Suprapubic skin (tissue), 4 donors: ENCODE results near the gene SPATA32. TPM values are rescaled to one million over a fixed set of nuclear protein-coding genes. Genes with fewer than 3 reads are reported as not detected.

Source experiments
- DNase-seq, 2 donors: peaks; one replicate each; pipeline ENCODE4 v3.0.0-alpha.2; 2019; ENCODE audit warnings: low spot score in 2 of 2
- H3K27ac ChIP-seq: fragments of 200-600 bp; sonication (generic); one replicate; pipeline ENCODE4 v1.5.1; 2019
- H3K27me3 ChIP-seq: fragments of 200-600 bp; sonication (generic); one replicate; pipeline ENCODE4 v1.5.1; 2019
- H3K36me3 ChIP-seq: fragments of 200-600 bp; sonication (generic); one replicate; pipeline ENCODE4 v1.5.1; 2019
- H3K4me1 ChIP-seq: fragments of 200-600 bp; sonication (generic); one replicate; pipeline ENCODE4 v1.5.1; 2019
- H3K4me3 ChIP-seq: fragments of 200-600 bp; sonication (generic); one replicate; pipeline ENCODE4 v1.5.1; 2019; ENCODE audit warnings: mild to moderate bottlenecking
- H3K9me3 ChIP-seq: fragments of 200-600 bp; sonication (generic); one replicate; pipeline ENCODE4 v1.5.1; 2019
- EP300 ChIP-seq: sonication (generic); formaldehyde crosslinking; IDR thresholded peaks from one replicate; pipeline ENCODE4 v1.6.1; 2017; ENCODE audit warnings: antibody characterized with exemption
- POLR2A ChIP-seq, 2 donors: fragments of 450-650 bp; IDR thresholded peaks; one replicate each; pipeline ENCODE4 v1.6.1; 2017; ENCODE audit warnings: antibody characterized with exemption in 2 of 2, mild to moderate bottlenecking in 2 of 2, moderate library complexity in 2 of 2
- POLR2AphosphoS5 ChIP-seq, 3 donors: sonication (generic); formaldehyde crosslinking; IDR thresholded peaks; one replicate each; pipeline ENCODE4 v1.6.1; 2017; ENCODE audit warnings: antibody characterized with exemption in 3 of 3
- WGBS: methylation state at CpG from one replicate; pipeline ENCODE4 v1.1.5; 2018; 5-methylcytosine and 5-hydroxymethylcytosine counted together
- total RNA-seq, 4 donors: library from RNA; depleted of rRNA; stranded (reverse); fragments of >200 nt; gene quantifications; one replicate each; pipeline ENCODE4 v1.1.0, GENCODE V29; 2016
- TF ChIP-seq, protein P1 (sequence below), 2 donors: fragments of 200-600 bp in 1 of 2; fragments of 450-650 bp in 1 of 2; sonication (generic) in 1 of 2; IDR thresholded peaks; one replicate each; pipeline ENCODE4 v1.5.1; 2016 to 2019; ENCODE audit warnings: antibody characterized with exemption in 2 of 2, mild to moderate bottlenecking in 1 of 2, moderate library complexity in 1 of 2

Gene SPATA32
- total RNA-seq, 4 donors from 2014 or later = not detected

DNA sequence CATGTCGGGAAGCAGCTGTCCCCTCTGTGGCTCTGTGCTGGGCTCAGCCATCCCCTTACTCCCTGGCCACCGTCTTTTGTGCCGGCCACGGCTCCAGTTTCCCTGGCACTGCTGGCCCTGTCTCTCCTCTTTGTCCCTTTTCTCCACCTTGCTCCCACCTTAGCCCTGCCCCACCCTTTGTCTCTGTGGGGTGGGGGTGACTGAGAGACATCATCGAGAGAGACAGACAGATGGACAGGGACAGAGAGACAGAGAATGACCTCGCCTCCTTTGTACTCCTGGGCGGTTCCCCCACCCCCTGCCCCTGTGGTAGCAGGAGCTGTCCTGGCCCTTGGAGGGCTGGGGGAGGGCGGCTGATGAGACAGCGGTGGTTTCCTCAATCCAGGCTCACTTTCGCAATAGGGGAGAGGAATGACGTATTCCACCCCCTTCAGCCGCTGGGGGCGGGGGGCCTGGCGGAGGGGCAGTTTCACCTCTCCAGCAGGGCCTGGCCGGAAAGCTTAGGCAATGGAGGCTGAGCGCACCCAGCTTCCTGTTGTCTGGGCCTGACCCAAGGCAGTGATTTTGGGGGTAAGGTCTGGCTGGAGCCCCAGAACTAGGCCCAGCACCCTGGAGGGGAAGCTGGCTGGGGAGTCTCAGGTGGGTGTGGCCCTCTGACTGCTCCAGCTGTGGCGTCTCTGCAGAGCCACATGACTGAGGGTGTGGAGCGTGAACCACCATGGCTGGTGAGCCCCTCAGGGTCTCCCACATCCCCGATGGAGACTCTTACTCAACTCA lies 32.9 kb downstream of the SPATA32 start:
- Histone ChIP-seq H3K9me3 (no peaks in the 10 kb centered on the region), H3K27ac (peak overlapping the region; percentile 79), H3K36me3 (no peaks in the 10 kb centered on the region), H3K4me1 (peaks cover 71% of the 10 kb centered on the region), H3K4me3 (peak overlapping the region; percentile 11), H3K27me3 (no peaks in the 10 kb centered on the region)
- TF ChIP-seq POLR2AphosphoS5 (IDR thresholded peaks at IDR 0.05) (peak in 2 of 3 donors; percentile 65 to 67), POLR2A (IDR thresholded peaks at IDR 0.05) (peak in 1 of 2 donors; percentile 15), EP300 (no peak)
- TF ChIP-seq, protein P1, sequence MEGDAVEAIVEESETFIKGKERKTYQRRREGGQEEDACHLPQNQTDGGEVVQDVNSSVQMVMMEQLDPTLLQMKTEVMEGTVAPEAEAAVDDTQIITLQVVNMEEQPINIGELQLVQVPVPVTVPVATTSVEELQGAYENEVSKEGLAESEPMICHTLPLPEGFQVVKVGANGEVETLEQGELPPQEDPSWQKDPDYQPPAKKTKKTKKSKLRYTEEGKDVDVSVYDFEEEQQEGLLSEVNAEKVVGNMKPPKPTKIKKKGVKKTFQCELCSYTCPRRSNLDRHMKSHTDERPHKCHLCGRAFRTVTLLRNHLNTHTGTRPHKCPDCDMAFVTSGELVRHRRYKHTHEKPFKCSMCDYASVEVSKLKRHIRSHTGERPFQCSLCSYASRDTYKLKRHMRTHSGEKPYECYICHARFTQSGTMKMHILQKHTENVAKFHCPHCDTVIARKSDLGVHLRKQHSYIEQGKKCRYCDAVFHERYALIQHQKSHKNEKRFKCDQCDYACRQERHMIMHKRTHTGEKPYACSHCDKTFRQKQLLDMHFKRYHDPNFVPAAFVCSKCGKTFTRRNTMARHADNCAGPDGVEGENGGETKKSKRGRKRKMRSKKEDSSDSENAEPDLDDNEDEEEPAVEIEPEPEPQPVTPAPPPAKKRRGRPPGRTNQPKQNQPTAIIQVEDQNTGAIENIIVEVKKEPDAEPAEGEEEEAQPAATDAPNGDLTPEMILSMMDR (IDR thresholded peaks at IDR 0.05) = no peak
- 43% methylated on average over 17 of the region's 19 CpGs for WGBS
- peak; percentile 94 to 96 for DNase-seq

DNA sequence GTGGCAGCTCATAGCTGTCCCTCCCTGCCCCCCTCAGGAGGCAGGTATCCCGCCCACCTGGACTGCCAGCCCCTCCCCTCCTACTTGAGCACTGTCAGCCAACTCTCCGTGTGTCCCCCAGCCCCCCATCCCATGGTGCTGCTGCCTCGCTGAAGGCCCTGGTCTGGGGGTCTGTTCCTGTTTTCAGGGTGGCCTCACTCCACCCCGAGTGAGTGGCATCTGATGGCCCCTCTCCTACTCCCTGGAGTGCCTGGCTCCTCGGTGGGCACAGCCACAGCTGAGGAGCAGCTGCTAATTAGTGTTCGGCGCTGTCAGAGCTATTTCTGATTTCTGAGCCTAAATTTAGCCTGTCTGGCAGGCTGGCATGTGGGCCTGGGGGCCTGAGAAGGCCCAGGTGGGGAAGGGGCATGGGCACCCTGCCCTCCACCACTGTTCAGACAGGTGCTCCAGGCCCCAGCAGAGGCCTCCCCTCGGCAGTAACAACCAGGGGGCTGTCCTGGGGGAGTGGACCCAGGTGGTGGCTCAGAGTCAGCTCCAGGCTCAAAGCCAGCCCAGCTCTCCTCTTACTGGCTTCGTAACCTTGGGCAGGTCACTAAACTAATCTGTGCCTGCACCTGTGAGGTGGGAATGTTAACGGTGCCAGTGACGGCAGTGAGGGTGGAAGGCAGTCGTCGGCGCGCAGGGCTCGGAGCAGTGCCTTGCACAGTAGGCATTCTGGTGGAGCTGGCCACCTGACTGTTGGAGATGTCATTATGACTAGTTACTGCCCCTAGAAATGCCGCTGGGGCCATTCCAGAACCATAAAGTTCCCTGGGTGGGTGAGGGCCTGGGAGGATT lies 33.8 kb downstream of the SPATA32 start:
- Histone ChIP-seq H3K27ac (peak overlapping the region; percentile 79), H3K27me3 (no peaks in the 10 kb centered on the region), H3K4me3 (peak overlapping the region; percentile 11), H3K36me3 (no peaks in the 10 kb centered on the region), H3K9me3 (no peaks in the 10 kb centered on the region), H3K4me1 (peaks cover 78% of the 10 kb centered on the region)
- no peak for TF ChIP-seq POLR2A (IDR thresholded peaks at IDR 0.05)
- TF ChIP-seq, protein P1 (IDR thresholded peaks at IDR 0.05) = no peak
- TF ChIP-seq EP300 = no peak
- no peak for TF ChIP-seq POLR2AphosphoS5 (IDR thresholded peaks at IDR 0.05)
- 62% methylated on average over 14 of the region's 17 CpGs for WGBS
- DNase-seq = peak in 1 of 2 donors; percentile 60

DNA sequence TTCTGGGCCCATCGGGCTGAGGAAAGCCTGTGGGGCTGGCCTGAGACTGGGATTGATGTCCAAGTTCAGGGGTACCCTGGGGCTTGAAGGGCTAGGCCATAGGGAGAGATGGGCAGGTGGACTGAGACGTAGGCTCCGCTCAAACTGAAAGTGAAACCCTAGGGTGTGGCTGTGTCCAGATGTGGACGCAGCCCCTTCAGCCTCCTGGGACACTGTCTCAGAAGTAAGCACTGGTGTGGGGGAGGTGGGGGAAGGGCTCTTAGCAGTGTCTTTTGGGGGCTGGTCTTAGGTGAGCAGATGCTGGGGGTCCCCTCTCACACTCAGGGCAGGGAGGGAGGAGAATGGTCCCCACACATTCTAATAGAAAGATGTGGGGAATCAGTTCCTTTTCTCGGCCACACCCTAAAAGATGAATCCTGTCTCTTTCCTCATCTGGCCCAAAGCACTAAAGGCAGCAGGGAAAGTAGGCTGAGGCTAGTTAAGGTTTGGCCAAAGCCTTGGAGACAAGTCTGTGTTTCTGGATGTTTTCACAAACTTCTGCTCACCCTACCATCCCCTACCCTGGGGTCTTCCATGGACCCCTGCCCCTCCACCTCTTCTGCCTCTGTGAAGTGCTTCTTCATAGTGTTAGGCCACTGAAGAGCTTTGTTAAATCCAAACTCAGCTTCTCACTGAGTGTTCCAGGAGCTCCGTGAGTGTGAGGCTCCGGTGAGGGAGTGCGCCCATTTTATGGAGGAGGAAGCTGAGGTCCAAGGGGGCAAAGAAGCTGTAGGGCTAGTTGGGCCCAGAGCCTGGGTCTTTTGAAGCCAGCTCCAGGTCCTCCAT lies 34.6 kb downstream of the SPATA32 start:
- peaks cover 85% of the 10 kb centered on the region for H3K4me1 ChIP-seq
- peak overlapping the region; percentile 79 for H3K27ac ChIP-seq
- no peaks in the 10 kb centered on the region for H3K36me3 ChIP-seq
- no peak for TF ChIP-seq POLR2AphosphoS5 (IDR thresholded peaks at IDR 0.05)
- no peak for TF ChIP-seq POLR2A (IDR thresholded peaks at IDR 0.05)
- no peak for TF ChIP-seq EP300
- TF ChIP-seq, protein P1 (IDR thresholded peaks at IDR 0.05) = no peak
- DNase-seq = no peak
- no peaks in the 10 kb centered on the region for H3K27me3 ChIP-seq
- peak overlapping the region; percentile 21 for H3K4me3 ChIP-seq
- H3K9me3 ChIP-seq = no peaks in the 10 kb centered on the region
- whole genome bisulfite sequencing = 47% methylated on average over 8 of the region's 8 CpGs

DNA sequence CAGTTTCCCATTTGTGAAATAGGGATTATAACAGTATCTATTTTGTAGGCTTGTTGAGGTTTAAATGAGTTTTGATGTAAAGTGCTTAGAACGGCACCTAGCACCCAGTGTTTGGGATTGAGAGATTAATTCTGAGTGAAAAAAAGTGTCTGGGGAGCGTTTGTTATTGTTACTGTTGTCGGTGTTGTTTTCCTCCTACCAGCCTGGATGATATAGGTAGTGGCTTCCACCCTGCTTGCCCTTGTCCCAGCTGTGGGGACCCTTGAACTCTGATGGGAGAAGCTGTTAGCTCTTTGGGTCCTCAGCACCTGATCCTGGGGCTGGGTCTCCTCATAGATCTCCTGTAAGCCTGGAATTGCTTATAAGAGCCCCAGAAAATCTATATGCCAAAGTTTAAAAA lies 35.3 kb downstream of the SPATA32 start:
- WGBS = 67% methylated on average over 3 of the region's 3 CpGs
- no peaks in the 10 kb centered on the region for H3K9me3 ChIP-seq
- no peak for TF ChIP-seq POLR2A (IDR thresholded peaks at IDR 0.05)
- no peak for TF ChIP-seq POLR2AphosphoS5 (IDR thresholded peaks at IDR 0.05)
- TF ChIP-seq, protein P1 (IDR thresholded peaks at IDR 0.05) = no peak
- peak overlapping the region; percentile 81 for H3K4me3 ChIP-seq
- H3K27me3 ChIP-seq = peaks cover 3% of the 10 kb centered on the region
- DNase-seq = no peak
- H3K4me1 ChIP-seq = peaks cover 90% of the 10 kb centered on the region
- H3K27ac ChIP-seq = peak overlapping the region; percentile 79
- H3K36me3 ChIP-seq = no peaks in the 10 kb centered on the region
